DMS 273 treated with DMSO at 0.1 percent for 48 hours (cell line): ENCODE data around the gene RAET1G.
"Not testable (repeated sequence)": the region's sequence is repeated elsewhere in the genome, so short reads cannot be mapped to it uniquely, and the experiment has no call there.

Experiments
- DNase-seq: peaks from one replicate; lab custom pipeline; 2025; lab: John Stamatoyannopoulos, UW

RAET1G gene

DNA sequence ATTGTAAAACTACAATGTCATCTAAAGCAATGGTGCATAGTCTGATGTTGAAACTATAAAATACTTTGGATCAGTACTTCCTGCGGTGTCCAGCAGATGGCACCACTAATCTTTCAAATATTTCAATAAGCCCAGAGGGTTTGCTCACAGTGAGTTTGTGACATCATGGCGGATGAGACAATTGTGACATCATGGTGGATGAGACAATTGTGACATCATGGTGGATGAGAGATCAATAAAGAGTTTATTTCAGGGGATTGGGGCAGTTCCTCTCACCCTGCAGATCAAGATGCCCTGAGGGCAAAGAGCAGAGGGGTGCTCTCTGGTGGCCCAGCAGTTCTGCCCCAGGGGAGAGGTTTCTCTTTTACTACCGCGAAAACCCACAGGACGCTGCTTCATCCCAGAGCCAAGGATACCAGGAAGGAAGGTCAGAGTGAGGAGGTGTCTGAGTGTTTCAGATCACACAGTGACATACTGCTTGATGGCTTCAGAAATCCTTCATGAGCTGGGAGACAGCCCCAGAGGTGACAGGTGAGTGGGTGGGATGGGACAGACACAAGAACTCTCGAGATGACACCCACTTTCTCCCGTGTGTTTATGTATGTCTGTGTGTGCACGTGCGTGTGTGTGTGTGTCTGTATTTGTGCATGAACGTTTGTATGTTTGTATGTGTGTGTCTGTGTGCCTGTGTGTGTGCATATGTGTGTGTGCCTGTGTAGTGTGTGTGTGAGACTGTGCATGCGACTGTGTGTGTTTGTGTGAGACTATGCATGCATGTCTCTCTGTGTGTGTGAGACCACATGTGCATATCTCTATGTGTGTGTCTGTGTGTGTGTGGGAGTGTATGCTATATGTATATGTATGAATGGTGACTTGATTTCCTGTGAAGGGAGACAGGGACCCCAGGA, 11.6 kb upstream of the RAET1G start:
- DNase-seq = peak; percentile 23

- DNase-seq = no peak
Measured at GRCh38 chr6:149933461-149933860, 10.5 kb upstream of the RAET1G start.

GRCh38 chr6:149933036-149933435, 10.1 kb upstream of the RAET1G start:
- no peak for DNase-seq

- DNase-seq = no peak
Measured at GRCh38 chr6:149931501-149931900, 8.6 kb upstream of the RAET1G start.

DNA sequence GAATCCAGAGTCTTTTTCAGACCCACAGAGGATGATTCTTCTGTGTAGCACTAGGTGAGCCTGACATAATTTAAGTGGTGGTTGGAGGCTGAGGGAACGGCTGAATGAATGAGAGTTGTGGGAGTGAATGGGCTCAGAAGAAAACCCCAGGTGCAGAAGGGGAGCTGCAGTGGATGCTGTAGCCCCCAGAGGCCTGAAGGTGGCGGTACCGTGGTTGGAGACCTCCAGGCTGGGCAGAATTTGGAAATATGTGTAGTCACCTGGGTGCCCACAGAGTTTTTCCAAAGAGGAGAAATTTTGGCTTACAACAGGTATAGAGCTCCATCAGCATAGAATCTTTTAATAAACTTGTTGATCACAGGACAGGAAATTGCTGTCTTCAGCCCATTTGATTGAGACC, 6.5 kb upstream of the RAET1G start:
- no peak for DNase-seq

DNA sequence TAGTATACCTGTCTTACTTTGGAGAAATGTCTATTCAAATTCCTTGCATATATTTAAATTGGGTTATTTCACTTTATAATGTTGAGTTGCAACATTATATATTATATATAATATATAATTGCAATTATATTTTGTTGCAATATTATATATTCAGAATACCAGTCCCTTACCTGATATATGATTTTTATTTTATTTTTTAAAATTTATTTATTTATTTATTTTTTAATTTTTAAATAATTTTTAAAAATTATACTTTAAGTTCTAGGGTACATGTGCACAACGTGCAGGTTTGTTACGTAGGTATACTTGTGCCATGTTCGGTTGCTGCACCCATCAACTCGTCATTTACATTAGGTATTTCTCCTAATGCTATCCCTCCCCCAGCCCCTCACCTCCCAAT, 4.1 kb upstream of the RAET1G start:
- DNase-seq = not testable (repeated sequence)

DNA sequence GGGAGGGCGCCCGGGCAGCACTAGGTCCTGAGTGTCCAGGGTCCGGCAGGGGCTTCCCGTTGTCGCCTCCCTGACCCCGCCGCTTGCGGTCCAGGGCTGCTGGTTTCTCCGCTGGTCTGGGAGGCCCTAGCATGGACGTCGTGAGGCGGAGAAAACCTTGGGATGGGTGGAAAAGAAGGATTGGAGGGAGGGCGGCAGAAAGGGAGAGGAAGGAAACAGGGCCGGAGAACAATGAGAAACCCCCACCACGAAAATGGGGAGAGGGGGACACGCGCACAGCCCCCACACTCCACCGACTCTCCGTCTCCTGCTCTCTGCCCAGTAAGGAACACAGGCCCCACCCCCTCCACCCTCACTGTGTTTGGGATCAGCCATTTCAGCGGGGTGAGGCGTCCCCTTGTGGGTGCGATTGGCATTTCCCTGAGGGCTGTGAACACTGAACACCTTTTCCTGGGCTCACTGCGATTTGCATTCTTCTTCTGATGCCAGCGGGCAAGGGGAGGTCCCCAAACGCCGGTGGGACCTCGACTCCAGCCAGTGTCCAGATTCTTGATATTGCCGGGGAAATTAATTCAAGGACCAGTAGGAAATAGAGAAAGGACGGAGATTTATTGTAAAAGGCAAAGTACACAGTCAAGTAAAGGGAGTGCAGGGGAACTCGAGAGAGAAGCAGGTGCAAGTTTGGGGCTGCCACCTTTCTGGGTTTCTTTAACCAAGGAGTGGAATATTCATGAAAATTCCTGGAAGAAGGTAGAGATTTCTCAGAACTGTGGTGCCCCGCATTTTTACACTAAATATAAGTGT, 3.3 kb upstream of the RAET1G start:
- DNase-seq = peak; percentile 47

DNA sequence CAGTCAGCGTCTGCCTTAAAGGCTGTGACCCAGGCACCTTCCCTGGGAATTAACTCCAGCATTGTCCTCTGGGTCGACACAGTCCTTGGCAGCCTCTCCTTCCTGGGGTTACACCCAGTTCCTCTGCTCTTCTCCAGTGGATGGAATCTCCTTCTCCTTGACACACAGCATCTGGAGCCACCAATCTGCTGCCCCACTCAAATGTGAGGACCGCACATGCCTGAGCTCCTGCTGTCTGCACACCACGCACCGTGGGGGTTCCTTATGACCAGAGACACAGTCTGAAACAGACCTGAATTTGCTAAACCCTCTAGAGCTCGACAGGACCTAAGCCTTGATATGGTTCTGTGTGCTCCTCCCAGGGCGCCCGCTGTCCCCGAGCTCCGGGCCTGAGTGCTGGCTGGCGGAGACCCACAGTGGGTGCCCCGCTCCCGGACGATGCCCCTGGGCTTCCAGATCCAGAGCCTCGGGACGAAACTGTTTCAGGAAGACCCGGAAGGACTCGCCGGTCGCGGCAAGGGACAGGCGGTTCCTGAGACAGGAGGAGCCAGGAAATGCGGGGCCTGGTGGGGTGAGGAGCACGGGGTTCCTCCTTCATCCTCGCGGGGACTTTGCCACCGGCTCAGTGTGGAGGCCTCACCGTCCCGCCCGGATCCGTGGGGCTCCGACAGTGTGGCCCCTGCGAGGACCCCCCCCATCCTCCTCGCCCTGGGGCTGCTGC, 2.5 kb upstream of the RAET1G start:
- no peak for DNase-seq

- DNase-seq = no peak
Measured at GRCh38 chr6:149924933-149925252, 2.0 kb upstream of the RAET1G start.

- DNase-seq = no peak
Measured at GRCh38 chr6:149924206-149924932, 1.4 kb upstream of the RAET1G start.

DNA sequence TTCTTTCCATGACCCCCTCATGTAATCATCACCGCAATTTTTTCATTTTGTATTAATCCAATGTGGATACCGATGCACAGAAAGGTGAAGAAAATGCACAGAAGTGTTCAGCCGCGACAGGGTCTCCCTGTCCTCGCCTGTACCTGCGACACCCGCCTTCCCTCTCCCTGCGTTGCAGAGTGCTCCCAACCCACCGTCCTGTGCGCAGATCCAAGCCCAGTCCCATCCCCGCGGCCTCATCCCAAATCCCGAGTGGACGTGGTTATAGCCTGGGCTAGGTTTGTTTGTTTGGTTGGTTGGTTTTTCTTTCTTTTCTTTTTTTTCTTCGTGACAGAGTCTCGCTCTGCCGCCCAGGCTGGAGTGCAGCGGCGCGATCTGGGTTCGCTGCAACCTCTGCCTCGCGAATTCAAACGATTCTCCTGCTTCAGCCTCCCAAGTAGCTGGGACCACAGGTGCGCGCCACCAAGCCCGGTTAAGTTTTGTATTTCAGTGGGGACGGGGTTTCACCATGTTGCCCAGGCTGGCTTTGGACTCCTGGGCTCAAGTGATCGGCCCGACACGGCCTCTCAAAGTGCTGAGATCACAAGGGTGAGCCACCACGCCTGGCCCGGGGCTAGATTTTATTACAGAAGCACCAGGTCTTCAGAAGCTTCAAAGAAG, 536 bp upstream of the RAET1G start:
- no peak for DNase-seq

DNA sequence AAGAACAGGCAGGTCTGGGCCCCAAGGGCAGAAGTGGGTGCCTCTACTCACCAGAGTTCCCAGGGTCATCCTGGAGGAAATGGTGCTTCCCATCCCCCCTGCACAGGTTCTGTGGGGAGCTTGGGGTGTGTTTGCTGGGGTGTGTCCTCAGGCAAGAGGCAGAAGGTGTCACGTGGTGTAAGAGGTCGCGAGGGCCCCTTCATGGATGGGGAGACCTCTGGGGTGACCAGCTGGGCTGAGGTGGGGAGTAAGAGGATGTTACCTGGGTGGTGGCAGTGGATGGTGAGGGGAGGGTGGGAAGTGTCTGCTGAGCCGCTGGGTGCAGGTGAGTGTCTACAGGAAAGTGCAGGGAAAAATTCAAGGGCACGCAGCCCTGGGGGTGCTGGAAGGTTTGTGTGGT, 830 bp downstream of the RAET1G start:
- not testable (repeated sequence) for DNase-seq

GRCh38 chr6:149921361-149921760, 1.6 kb downstream of the RAET1G start:
- DNase-seq = no peak

DNA sequence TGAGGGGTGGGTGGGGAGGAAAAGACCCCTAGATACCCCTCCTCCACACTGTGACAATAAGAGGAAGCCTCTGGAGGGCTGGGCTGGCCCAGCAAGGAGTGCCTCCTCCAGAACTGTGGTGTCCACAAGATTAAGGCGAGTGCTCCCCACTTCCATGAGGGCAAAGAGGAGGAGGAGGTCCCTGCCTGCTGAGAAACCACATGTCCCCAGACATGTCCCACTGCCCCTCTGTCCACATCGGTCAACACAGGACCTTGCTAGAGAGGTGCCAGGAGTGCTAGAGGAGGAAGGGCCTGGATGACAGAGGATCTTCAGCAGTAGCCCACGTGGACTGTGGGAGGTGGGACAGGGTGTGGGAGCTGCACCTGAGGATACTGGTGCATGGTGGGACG, 3.1 kb downstream of the RAET1G start:
- no peak for DNase-seq

GRCh38 chr6:149919126-149919833, 3.6 kb downstream of the RAET1G start:
- not testable (repeated sequence) for DNase-seq

DNA sequence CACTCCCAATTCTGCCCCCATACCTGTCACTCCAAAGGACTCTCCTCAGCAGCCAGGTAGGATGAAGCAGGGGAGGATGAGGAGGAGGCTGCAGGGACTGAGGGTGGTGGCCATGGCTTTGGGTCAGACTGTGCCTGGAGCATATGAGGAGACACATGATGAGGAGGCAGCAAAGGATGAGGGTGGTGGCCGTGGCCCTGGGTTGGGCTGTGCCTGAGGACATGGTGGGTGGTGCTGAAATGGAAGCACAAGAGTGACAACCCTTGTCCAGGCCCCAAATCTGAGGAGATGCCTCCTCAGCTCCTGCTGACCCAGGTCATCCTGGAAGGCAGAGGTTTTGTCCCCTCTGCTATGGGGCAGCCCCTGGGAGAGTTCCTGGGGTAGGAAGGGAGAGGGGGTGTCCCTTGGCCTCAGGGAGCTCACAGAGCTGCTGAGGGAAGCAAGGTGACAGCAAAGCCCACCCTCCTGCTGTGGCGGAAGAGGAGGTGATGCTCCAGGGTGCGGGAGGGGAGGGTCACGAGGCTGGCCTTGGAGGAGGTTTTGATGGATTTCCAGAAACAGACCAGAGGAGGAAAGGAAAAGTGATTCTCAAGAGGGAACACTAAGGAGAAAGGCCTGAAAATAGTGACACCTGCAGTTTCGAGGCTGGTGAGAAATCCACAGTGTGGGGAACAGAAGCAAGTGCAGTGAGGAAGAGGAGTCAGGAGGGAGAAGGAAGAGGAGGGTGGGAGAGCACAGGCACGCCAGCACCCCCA, 4.6 kb downstream of the RAET1G start:
- DNase-seq = no peak

- DNase-seq = no peak
Measured at GRCh38 chr6:149917679-149918078, 5.2 kb downstream of the RAET1G start.

DNA sequence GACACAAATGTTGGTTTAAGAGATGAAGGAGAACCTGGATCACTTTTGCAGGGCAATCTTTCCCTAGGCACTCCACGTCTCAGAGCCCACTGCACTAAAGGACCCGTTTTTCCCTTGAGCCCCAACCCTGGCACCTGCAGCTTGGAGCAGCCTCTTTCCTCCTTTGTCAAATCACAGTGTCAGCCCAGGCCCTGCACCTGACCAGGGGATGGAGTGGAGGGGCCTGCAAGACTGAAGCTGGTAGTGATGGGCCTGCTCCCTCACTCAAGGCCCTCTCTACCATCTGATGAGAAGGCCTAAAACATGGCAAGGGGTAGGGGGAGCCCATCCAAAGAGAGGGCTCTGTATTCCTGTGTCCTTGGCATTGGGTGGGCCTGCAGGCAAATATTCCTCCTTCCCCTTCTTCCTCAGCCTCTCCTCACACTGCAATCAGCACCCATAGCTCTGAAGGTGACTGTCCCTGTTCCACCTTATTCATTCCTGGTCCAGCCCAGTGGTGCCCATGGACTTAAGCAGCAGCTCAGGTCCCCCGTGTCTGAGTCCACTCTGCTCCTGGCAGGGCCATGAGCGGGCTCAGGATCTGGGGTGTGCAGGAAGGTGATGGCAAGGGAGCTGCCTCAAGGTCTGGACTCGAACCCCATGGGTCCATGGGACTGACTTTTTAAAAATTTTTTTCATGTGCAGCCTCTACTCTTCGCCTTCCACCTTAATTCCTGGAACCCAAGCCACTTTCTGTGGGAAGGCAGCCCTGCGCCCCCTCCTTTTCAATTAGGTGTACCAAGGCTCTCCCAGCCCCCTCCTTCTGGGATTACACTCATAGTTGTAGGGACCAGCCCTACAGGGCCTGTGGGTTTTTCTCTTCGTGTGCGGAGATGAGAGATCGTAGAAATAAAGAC, 6.7 kb downstream of the RAET1G start:
- DNase-seq = no peak
